ENCODE measurements around the gene ANKS1A.
"Not testable (repeated sequence)": the region's sequence is repeated elsewhere in the genome, so short reads cannot be mapped to it uniquely, and the experiment has no call there.

Gene ANKS1A

DNA sequence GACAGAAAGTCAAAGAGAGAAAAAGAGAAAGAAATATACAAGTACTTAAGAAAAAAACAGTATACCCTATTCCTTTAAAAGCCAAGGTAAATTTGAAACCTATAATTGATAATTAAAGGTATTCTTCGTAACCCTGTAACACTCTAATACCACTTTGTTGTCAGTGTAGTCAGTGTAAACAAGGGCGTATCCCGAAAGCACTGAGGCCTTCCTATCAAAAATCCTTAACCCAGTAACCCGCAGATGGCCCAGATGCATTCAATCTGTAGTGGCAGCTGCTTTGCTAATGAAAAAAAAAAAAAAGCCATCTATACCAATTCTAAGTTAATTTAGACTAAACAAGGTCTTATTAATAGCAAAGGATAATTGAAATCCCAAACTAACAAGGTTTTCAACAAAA lies 110.9 kb downstream of the ANKS1A start:
- not testable (repeated sequence) for DNase-seq

DNA sequence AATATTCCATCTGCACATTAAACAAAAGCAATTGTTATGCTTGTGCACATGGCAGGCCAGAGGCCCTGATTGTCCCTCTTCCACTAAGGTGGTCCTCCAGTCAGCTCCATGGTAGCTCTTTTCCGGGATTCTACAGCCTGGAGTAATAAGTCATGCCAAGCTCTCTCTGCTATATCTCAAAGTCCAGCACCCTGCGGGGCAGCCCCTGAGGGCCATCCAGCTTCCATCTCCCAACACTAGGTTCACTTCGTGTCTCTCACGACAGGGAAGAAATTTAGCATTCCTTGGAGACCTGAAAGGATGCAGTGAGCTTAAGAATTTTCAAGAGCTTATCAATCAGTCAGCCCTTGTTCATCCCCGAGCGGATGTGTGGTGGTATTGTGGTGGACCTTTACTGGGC lies 112.3 kb downstream of the ANKS1A start:
- DNase-seq: not testable (repeated sequence)

GRCh38 chr6:35003886-35004530 lies 115.0 kb downstream of the ANKS1A start:
- not testable (repeated sequence) for DNase-seq

DNA sequence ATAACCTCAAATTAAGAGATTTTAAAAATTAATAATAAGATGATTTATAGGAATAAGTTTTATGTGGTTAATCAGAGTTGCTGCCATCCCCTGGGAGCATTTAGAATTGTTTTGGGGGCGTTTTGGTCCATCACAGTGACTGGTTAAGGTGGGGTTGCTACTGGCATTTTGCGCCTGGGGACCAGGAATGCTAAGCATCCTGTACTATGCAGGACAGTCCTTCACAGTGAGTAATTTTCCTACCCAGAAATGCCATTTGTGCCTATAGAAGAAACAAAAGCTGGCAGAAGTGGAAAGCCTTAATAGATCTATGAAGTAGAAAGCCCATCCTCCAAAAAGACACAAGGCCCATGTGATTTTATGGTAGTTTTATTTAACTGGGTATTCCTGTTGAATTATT lies 118.0 kb downstream of the ANKS1A start:
- DNase-seq: no peak

DNA sequence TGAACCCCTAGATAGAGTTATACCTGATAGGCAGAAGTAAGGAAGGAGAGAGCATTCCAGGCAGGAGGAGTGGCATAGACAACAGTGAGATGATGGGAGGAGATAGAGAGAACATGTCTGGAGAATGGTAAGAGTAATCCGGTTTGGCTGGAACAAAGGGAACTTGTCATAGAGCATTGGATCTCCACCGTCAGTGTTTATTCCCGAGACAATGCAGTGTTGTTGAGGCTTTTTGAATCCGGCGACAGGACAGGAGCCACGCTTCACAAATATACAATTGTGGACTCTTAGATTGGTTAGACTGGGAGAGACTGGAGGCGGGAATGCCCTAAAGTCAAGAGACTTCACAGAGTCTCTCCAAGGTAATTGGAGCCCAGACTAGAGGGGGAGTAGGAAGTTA lies 119.8 kb downstream of the ANKS1A start:
- DNase-seq: no peak

GRCh38 chr6:35011096-35012041 lies 122.3 kb downstream of the ANKS1A start:
- DNase-seq: no peak

DNA sequence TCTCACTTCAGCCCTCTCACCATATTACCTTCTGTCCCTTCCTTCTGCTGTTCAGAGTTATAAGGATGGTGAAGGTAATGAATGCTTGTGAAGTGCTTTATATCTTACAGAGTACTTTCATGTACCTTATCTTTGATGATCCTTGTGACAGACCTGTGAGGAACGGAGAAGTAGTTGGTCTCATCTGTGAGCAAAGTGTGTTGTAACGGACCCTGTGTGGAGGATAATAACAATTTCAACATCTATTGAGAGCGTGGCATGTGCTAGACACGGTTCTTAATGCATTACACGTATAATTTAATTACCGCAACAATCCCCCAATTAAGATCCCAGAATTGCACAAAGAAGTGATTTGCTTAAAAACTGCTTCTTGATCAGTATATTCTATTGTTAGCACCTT lies 124.6 kb downstream of the ANKS1A start:
- no peak for DNase-seq

DNA sequence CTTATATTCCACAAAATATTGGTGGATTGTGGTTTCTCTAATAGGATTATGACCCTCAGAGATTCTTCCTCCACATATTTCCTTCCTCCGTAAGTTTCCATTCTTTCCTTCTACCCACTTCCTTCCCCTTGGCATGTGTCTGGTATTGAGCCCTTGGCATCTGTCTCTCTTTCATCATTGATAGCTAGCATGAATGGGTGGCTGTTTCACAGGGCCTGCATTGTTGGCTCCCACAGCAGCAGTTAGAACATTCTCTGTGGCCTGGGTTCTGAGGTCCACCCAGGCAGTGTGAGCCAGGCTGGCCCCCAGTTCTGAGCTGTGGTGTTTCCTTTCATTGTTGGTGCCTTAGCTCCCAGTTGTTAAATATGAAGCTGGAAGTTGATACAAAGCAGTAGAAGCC lies 125.3 kb downstream of the ANKS1A start:
- DNase-seq: no peak

DNA sequence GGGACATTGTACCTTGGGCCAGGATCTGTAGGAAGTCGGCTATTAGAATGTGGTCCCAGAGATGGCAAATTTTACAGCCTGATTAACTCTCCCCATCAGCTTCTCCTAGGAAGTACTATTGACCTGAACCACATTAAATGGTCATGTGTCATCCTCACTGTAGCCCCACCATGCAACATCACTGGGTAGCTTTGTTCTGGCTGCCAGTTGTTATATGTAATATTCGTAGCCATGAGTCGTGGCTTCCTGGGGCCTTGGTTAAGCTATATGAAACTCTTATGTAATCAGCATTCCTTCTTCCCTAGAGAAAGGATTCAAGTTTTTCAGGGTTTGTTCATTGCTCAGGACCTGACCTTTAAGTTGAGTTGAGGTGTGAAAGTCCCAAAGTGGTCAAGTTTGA lies 125.7 kb downstream of the ANKS1A start:
- DNase-seq: no peak

GRCh38 chr6:35015476-35015875 lies 126.4 kb downstream of the ANKS1A start:
- DNase-seq: no peak

DNA sequence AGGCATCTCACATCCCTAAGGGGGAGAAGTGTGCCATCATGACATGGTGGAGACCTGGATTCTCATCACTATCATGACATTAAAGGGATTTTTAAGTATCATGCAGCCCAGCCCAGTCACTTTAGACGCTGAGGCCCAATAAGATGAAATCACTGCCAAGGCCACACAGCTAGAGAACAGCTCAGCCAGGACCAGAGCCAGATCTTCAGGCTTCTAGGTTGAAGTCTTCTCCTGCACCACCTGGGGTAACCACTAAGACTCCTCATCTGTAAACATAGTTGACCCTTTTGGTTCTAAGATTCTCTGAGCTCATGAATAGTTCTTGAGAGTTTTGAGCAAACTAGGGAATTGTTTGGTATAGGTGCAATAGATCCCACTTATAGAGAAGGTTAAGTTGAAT lies 126.9 kb downstream of the ANKS1A start:
- DNase-seq: no peak

- DNase-seq: no peak
Measured at GRCh38 chr6:35016502-35017321, 127.7 kb downstream of the ANKS1A start.

DNA sequence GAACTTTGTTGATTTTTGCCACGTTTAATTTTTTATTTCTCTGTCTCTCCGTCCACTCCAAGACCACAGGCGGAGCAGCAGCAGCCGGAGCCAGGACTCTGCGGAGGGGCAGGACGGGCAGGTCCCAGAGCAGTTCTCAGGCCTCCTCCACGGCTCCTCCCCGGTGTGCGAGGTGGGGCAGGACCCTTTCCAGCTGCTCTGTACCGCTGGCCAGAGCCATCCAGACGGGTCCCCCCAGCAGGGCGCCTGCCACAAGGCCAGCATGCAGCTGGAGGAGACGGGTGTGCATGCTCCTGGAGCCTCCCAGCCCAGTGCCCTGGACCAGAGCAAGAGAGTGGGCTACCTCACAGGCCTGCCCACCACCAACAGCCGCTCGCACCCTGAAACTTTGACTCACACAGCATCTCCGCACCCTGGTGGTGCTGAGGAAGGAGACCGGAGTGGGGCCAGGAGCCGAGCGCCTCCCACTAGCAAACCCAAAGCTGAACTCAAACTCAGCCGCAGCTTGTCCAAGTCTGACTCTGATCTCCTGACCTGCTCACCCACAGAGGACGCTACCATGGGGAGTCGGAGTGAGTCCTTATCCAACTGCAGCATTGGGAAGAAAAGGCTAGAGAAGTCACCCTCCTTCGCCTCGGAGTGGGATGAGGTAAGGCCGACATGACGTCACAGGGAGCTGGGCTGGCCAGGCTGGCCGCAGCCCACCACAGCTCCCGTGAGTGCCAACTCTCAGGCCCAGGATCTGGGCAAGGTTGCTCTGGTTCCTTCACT lies 128.5 kb downstream of the ANKS1A start:
- no peak for DNase-seq

DNA sequence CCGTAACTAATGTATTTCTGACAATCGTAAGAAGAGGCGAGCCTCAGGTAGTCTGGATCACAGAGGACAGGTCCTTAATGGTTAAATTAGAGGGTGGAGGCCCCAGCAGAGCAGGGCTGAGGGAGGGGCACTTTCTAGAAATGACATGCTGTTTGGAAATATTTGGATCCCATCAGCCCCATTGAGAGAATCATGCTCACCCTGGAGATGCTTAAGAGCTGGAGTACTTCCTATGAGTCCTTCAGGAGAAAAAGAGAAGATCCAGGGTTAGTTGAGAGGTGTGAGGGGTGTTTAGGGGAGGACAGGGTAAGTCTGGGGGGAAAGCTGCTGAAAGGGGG lies 129.1 kb downstream of the ANKS1A start:
- DNase-seq: no peak

DNA sequence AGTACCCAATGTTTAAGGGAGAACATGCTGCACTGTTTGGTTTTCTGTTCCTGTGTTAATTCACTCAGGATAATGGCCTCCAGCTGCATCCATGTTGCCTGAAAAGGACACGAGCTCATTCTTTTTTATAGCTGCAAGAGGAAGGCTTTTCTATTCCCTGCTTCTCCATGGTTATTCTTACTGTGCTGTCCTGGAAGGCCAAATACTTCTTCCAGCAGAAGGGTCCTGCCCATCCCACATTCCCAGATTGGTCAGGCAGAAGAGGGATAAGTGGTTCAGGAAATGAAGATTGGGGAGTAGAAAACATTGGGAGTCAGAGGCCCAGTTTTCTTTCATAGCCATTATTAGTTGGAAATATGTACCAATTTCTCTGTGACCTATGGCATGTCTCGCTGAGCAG lies 129.7 kb downstream of the ANKS1A start:
- DNase-seq: no peak

DNA sequence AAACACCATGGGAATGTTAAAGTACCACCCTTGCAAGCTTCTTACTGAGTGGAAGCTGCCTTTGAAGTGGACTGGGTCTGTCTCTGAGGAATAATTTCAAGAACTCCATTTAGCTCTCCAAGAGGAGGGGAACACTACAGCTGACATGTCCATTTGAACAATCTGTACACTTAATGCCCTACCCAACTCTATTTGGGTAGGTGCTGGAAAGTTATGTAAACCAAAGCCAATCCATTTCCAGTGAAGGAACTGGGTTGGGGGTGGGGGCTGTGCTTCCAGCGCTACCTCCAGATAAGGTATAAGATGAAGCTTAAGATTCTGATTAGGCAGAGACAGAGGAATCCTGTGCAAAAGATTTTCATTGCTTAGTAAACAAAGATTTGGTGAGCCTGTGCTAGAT lies 130.1 kb downstream of the ANKS1A start:
- DNase-seq: no peak

GRCh38 chr6:35019831-35020230 lies 130.8 kb downstream of the ANKS1A start:
- DNase-seq: no peak

DNA sequence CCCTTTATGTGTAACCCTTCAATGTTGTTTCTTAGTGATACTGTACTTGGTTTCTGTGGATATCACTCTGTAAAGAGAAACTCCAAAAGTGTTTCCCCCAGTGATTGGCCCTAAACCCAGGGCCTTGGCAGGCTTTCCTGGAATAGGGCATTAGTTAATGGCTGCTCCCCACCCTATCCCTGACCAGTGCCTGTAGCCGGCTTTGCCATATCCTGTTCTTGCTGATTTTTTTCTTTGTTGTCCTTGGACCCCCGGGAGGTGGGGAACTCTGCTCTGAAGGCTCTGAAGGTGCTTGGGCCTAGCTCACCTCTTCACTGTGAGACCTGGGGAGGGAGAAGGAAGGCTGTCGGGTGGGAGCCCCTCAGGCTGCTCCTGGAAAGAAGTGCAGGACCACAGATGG lies 131.9 kb downstream of the ANKS1A start:
- DNase-seq: no peak

DNA sequence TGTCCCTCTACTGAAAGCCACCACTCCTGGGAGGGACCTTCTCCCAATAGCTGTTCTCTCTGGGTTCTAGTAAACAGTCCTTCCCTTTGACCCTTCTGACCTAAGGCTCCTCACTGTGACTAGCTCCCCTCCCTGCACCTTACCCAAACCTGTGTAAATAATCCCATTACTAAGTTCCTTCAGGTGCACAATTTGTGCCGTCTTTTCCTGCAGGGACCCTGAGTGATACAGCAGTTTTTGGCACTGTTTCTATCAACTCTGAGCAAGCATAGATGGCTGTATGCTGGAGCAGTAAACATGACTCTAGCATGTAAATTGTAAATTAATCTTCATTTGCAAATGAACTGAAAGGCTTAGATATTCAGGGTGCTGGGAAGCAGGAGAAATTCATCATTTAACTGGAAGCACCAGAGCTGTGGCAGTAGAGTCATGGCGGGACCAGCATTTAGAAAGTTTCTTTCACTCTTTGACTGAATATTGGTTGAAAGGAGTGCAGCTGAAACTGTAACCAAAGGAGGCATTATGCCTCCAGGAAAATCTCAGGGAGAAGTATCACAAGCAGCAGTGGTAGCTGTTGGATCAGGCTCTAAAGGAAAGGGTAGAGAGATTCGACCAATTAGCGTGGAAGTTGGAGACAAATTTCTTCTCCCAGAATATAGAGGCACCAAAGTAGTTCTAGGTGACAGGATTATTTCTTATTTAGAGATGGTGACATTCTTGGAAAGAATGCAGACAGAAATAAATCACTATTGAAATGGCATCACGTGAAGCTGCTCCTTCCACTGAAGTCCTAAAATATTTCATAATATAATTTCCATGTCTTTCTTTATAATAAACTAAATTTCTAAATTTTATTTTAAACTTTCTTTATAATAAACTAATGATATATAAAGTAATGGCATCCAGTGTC lies 134.3 kb downstream of the ANKS1A start:
- DNase-seq: no peak

DNA sequence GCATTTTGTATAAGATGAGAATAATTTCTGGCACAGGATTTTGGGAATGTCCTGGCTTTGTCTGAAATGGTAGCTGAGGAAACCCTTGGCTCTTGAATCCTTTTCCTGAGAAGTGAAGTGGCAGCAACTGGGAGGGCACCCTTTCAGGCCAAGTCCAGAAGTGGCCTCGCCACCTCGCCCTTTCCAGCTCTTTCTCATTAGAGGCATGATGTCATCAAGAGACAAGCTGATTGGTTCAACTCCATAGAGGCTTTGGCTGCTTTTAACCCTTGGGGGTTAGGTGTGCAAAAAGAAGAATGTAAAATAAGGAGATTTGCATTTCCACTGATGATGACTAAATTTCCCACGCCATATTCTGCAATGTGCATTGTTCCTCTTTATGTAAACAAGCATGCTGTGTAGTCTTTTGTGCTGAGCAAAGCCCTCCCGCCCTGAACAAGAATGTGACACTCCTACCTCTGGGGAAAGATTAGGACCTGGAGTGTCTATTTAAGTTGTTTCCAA lies 135.5 kb downstream of the ANKS1A start:
- DNase-seq: no peak

All from activated CD8-positive, alpha-beta memory T cell treated with anti-CD3 and anti-CD28 coated beads, Interleukin-2, amount 50 U/mL, for 4 hours (primary cell).